NCI-H345 (cell line): ENCODE data around the gene RDH12.
"Not testable (repeated sequence)": the region's sequence is repeated elsewhere in the genome, so short reads cannot be mapped to it uniquely, and the experiment has no call there.

ENCODE experiments used
- DNase-seq: peaks from one replicate; lab custom pipeline; 2025; lab: John Stamatoyannopoulos, UW

The RDH12 gene

GRCh38 chr14:67705211-67705610 is 3.5 kb downstream of the RDH12 start:
- DNase-seq, result no peak

- DNase-seq, result not testable (repeated sequence)
These were observed 7.7 kb downstream of the RDH12 start for GRCh38 chr14:67709346-67709745.

GRCh38 chr14:67709796-67710195 is 8.1 kb downstream of the RDH12 start:
- DNase-seq, result not testable (repeated sequence)

DNA sequence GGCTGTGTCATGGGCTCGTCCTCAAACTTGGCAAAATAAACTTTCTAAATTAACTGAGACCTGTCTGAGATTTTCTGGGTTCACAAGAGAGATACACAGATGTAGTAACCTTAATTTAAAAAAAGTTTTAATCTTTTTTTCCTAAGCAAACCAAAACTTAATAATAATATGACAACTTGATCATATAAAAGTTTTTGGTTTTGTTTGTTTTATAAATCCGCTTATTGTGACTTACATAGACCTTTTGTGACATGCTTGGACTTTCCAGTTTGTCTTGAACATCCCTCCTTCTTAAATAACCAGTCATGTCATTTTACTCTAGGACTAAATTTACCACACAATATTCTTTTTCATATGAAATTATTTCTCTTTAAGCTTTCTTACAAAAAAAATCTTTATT is 8.5 kb downstream of the RDH12 start:
- DNase-seq, result no peak

- DNase-seq, result no peak
These were observed 15.4 kb downstream of the RDH12 start for GRCh38 chr14:67717048-67717447.

GRCh38 chr14:67718265-67718664 is 16.6 kb downstream of the RDH12 start:
- no peak for DNase-seq

DNA sequence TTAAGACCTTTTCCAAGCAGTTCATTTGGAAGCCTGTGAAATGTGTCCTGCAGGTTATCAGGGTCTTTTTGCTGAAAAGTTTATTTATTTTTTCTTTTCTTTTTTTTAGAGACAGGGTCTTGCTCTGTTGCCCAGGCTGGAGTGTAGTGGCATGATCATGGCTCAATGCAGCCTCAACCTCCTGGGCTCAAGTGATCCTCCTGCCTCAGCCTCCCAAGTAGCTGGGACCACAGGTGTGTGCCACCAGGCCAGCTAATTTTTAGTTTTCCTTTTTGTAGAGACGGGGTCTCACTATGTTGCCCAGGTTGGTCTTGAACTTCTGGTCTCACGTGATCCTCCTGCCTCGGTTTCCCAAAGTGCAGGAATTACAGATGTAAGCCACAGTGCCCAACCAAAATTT is 17.7 kb downstream of the RDH12 start:
- DNase-seq, result not testable (repeated sequence)

DNA sequence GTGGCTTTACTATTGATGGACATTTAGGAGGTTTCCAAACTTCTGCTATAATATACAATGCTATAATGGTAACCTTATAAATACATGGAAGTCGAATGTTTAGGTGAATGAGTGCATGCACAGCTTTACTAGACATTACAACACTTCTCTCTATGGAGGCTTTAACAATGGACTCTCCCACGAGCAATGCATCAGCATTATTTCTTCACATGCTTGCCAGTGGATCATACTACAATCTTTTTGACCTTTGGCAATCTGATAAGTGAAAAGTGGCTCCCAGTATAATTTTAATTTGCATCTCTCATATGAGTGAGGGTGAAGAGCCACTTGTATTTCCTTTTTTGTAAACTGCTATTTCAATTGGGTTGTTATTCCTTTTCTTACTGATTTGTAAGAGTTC is 18.2 kb downstream of the RDH12 start:
- no peak for DNase-seq

- DNase-seq, result no peak
These were observed 20.2 kb downstream of the RDH12 start for GRCh38 chr14:67721875-67722274.

DNA sequence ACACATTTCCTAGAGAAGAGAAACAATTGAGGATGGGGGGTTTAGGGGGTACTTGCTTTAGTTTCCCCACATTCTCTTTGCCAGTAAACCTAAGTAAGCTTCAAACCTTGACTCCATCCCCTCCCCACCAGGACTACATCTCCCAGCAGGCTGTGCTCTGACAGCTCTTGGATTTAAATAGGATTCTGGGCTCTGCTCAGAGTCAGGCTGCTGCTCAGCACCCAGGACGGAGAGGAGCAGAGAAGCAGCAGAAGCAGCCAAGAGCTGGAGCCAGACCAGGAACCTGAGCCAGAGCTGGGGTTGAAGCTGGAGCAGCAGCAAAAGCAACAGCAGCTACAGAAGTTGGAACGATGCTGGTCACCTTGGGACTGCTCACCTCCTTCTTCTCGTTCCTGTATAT is 20.6 kb downstream of the RDH12 start:
- DNase-seq, result no peak

GRCh38 chr14:67725171-67725570 is 23.5 kb downstream of the RDH12 start:
- no peak for DNase-seq

GRCh38 chr14:67727361-67727760 is 25.7 kb downstream of the RDH12 start:
- DNase-seq, result no peak

- no peak for DNase-seq
These were observed 26.6 kb downstream of the RDH12 start for GRCh38 chr14:67728258-67728657.

GRCh38 chr14:67729072-67729885 is 27.6 kb downstream of the RDH12 start:
- no peak for DNase-seq

GRCh38 chr14:67733616-67734015 is 31.9 kb downstream of the RDH12 start:
- DNase-seq, result no peak

GRCh38 chr14:67734675-67735074 is 33.0 kb downstream of the RDH12 start:
- DNase-seq, result no peak

DNA sequence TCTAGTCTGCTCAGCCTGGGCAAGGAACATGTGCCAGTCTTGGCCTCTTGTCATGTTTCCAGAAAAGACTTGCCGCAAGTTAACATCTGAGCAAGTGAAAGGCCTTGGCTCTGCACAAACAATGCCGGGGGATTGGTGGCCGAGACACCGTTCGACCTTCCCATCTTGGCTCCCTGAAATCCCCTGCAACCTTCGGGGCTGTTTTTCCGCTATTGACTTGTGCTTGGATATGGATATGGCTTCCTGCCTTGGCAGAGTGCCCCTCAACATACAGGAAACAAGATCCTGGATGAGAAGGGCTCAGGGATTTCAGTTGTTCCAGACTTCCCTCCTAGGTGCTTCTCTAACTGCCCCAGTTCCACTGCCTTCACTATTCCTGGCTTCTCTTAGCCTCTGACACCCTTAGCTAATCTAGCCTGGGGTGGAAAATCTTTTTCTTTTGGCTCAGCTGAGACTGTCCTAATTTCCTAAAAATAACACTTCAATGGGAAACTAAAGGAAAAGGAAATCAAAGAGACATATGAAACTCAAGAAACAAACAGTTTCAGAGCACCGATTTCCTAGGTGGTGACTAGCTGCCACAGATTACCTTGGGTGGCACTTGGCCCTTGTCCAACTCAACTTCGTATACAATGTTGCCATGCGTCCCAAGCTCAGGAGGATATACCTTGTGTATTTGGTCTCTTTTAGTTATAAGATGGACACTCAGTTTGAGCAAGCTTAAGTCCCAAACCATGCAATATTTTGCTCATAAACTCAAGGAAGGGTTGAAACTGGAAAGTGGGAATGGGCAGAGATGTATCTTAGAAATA is 33.9 kb downstream of the RDH12 start:
- DNase-seq, result no peak

GRCh38 chr14:67736771-67737170 is 35.1 kb downstream of the RDH12 start:
- DNase-seq, result no peak

- no peak for DNase-seq
These were observed 37.2 kb downstream of the RDH12 start for GRCh38 chr14:67738740-67739504.

DNA sequence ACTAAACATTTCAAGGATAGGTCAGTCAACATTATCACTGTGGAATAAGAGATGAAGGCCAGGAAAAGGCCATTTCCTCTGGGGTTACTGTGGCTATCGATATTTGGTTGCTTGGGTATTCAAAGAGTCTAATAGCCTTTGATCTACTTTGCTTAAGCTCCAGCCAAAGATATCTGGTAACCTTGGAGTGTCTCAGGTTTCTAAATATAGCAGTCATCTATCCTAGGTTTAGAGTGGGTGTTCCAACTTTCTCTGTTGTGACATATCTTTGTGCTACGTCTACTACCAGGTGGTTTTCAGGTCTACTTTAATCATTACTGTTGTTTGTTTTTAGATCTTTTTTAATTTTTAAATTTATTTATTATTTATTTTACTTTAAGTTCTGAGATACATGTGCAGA is 42.4 kb downstream of the RDH12 start:
- no peak for DNase-seq

DNA sequence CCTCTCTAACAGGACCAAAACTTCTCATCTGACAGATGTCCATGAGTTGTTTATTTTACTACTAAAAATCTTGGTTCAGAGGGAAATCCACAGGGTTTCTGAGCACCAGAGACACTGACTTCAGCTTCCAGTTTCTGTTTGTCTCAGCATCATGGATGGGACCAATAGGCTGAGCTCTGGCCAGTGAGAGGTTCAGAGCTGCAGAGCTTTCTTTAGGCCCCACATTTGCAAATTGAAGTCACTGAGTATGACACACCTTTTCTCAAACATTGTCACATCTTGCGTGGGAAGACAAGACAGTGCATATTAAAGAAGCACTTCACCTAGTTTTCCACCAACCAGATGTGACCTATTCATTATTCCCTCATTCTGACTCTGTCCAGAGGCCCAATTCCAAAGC is 45.2 kb downstream of the RDH12 start:
- DNase-seq, result no peak

GRCh38 chr14:67748312-67748711 is 46.6 kb downstream of the RDH12 start:
- DNase-seq, result no peak
